ENCODE results near the gene BCL3.

Gene BCL3

DNA sequence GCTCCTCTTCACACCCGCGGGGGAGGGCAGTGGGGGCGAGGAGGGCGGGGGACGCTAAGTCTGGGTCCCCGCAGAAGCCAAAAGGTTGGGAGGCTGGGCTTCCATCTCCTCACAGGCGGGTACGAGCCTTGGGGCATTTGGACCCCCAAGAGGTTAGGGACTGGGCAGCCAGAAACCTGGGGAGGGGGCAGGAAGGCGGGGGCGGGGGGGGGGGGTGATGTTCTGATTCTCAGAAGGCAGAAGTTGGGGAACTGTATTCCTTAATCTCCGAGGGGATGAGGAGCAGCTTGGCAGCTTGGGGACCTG lies 5.1 kb downstream of the BCL3 start:
- no peaks in the 10 kb centered on the region for H3K79me2 ChIP-seq (ENCODE audit: insufficient read depth, low read length)

GRCh38 chr19:44753932-44754749 lies 5.6 kb downstream of the BCL3 start:
- Histone ChIP-seq H3K79me2 (ENCODE audit: insufficient read depth, low read length) (no peaks in the 10 kb centered on the region), H3K4me2 (ENCODE audit: low read length) (peak overlapping the region; percentile 89), H3K9ac (ENCODE audit: low read length) (peak overlapping the region; percentile 71), H3F3A (ENCODE audit: insufficient read depth, low read length) (peaks cover 12% of the 10 kb centered on the region), H2AFZ (ENCODE audit: low read length) (no peak overlapping the region), H3K36me3 (ENCODE audit: insufficient read depth, low read length) (peaks cover 26% of the 10 kb centered on the region), H3K27ac (ENCODE audit: low read depth, low read length, poor library complexity, severe bottlenecking) (peak overlapping the region; percentile 95), H3K9me3 (ENCODE audit: low read length) (no peaks in the 10 kb centered on the region), H3K27me3 (ENCODE audit: insufficient read depth, low read length) (no peaks in the 10 kb centered on the region), H3K4me3 (ENCODE audit: low read depth, low read length, poor library complexity, severe bottlenecking) (peak overlapping the region; percentile 62), H3K9me2 (ENCODE audit: low read depth, low read length) (no peaks in the 10 kb centered on the region), H4K20me1 (ENCODE audit: insufficient read depth, low read length) (no peaks in the 10 kb centered on the region), H3K4me1 (ENCODE audit: insufficient read depth, low read length, severe bottlenecking) (peaks cover 55% of the 10 kb centered on the region)
- TF ChIP-seq EZH2 (IDR thresholded peaks at IDR 0.05; ENCODE audit: borderline replicate concordance, low read length): no peak
- TF ChIP-seq, protein P1, sequence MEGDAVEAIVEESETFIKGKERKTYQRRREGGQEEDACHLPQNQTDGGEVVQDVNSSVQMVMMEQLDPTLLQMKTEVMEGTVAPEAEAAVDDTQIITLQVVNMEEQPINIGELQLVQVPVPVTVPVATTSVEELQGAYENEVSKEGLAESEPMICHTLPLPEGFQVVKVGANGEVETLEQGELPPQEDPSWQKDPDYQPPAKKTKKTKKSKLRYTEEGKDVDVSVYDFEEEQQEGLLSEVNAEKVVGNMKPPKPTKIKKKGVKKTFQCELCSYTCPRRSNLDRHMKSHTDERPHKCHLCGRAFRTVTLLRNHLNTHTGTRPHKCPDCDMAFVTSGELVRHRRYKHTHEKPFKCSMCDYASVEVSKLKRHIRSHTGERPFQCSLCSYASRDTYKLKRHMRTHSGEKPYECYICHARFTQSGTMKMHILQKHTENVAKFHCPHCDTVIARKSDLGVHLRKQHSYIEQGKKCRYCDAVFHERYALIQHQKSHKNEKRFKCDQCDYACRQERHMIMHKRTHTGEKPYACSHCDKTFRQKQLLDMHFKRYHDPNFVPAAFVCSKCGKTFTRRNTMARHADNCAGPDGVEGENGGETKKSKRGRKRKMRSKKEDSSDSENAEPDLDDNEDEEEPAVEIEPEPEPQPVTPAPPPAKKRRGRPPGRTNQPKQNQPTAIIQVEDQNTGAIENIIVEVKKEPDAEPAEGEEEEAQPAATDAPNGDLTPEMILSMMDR (IDR thresholded peaks at IDR 0.05; ENCODE audit: low read length): no peak

More for the DNA sequence above, 5.1 kb downstream of the BCL3 start:
- Histone ChIP-seq H3K9me2 (ENCODE audit: low read depth, low read length) (no peaks in the 10 kb centered on the region), H3F3A (ENCODE audit: insufficient read depth, low read length) (peaks cover 12% of the 10 kb centered on the region), H2AFZ (ENCODE audit: low read length) (no peak overlapping the region), H3K4me2 (ENCODE audit: low read length) (peak overlapping the region; percentile 89), H3K4me3 (ENCODE audit: low read depth, low read length, poor library complexity, severe bottlenecking) (peak overlapping the region; percentile 62), H4K20me1 (ENCODE audit: insufficient read depth, low read length) (no peaks in the 10 kb centered on the region), H3K27ac (ENCODE audit: low read depth, low read length, poor library complexity, severe bottlenecking) (peak overlapping the region; percentile 95), H3K9ac (ENCODE audit: low read length) (peak overlapping the region; percentile 71), H3K36me3 (ENCODE audit: insufficient read depth, low read length) (peaks cover 24% of the 10 kb centered on the region), H3K9me3 (ENCODE audit: low read length) (no peaks in the 10 kb centered on the region), H3K4me1 (ENCODE audit: insufficient read depth, low read length, severe bottlenecking) (peaks cover 57% of the 10 kb centered on the region), H3K27me3 (ENCODE audit: insufficient read depth, low read length) (no peaks in the 10 kb centered on the region)
- TF ChIP-seq, protein P1 (IDR thresholded peaks at IDR 0.05; ENCODE audit: low read length): no peak
- TF ChIP-seq EZH2 (IDR thresholded peaks at IDR 0.05; ENCODE audit: borderline replicate concordance, low read length): no peak

GRCh38 chr19:44754750-44755080 lies 6.2 kb downstream of the BCL3 start:
- Histone ChIP-seq H3K4me2 (ENCODE audit: low read length) (peak overlapping the region; percentile 89), H3K9ac (ENCODE audit: low read length) (peak overlapping the region; percentile 71; the same call in 1 of the 2 replicates), H2AFZ (ENCODE audit: low read length) (no peak overlapping the region), H3K27ac (ENCODE audit: low read depth, low read length, poor library complexity, severe bottlenecking) (peak overlapping the region; percentile 95), H3K9me3 (ENCODE audit: low read length) (no peaks in the 10 kb centered on the region), H3K4me3 (ENCODE audit: low read depth, low read length, poor library complexity, severe bottlenecking) (peak overlapping the region; percentile 62), H3F3A (ENCODE audit: insufficient read depth, low read length) (peaks cover 12% of the 10 kb centered on the region), H3K4me1 (ENCODE audit: insufficient read depth, low read length, severe bottlenecking) (peaks cover 50% of the 10 kb centered on the region), H3K79me2 (ENCODE audit: insufficient read depth, low read length) (no peaks in the 10 kb centered on the region), H3K36me3 (ENCODE audit: insufficient read depth, low read length) (peaks cover 31% of the 10 kb centered on the region), H3K27me3 (ENCODE audit: insufficient read depth, low read length) (no peaks in the 10 kb centered on the region), H3K9me2 (ENCODE audit: low read depth, low read length) (no peaks in the 10 kb centered on the region), H4K20me1 (ENCODE audit: insufficient read depth, low read length) (no peaks in the 10 kb centered on the region)
- TF ChIP-seq, protein P1 (IDR thresholded peaks at IDR 0.05; ENCODE audit: low read length): no peak
- no peak for TF ChIP-seq EZH2 (IDR thresholded peaks at IDR 0.05; ENCODE audit: borderline replicate concordance, low read length)
